Measurements from ENCODE around the gene SARS1.
A peak's percentile ranks its signal among the peaks of the same experiment; 100 is the strongest.

Gene SARS1

GRCh38 chr1:109228167-109228566 lies 14.4 kb downstream of the SARS1 start:
- no peak for DNase-seq (ENCODE audit: low spot score)

GRCh38 chr1:109229531-109230127 lies 15.9 kb downstream of the SARS1 start:
- DNase-seq (ENCODE audit: low spot score) = no peak

- no peak for DNase-seq (ENCODE audit: low spot score)
Observed at GRCh38 chr1:109231066-109231465, 17.3 kb downstream of the SARS1 start.

GRCh38 chr1:109235137-109235536 lies 21.4 kb downstream of the SARS1 start:
- no peak for DNase-seq (ENCODE audit: low spot score)

- no peak for DNase-seq (ENCODE audit: low spot score)
Observed at GRCh38 chr1:109237512-109237911, 23.8 kb downstream of the SARS1 start.

- DNase-seq (ENCODE audit: low spot score) = no peak
Observed at GRCh38 chr1:109238382-109238781, 24.7 kb downstream of the SARS1 start.

- DNase-seq (ENCODE audit: low spot score) = no peak
Observed at GRCh38 chr1:109239047-109239408, 25.3 kb downstream of the SARS1 start.

GRCh38 chr1:109239409-109240068 lies 25.8 kb downstream of the SARS1 start:
- DNase-seq (ENCODE audit: low spot score) = peak; percentile 55

- no peak for DNase-seq (ENCODE audit: low spot score)
Observed at GRCh38 chr1:109240158-109241152, 26.7 kb downstream of the SARS1 start.

- no peak for DNase-seq (ENCODE audit: low spot score)
Observed at GRCh38 chr1:109241344-109241743, 27.6 kb downstream of the SARS1 start.

GRCh38 chr1:109241841-109242345 lies 28.2 kb downstream of the SARS1 start:
- no peak for DNase-seq (ENCODE audit: low spot score)

- no peak for DNase-seq (ENCODE audit: low spot score)
Observed at GRCh38 chr1:109242387-109242786, 28.7 kb downstream of the SARS1 start.

- no peak for DNase-seq (ENCODE audit: low spot score)
Observed at GRCh38 chr1:109243221-109243620, 29.5 kb downstream of the SARS1 start.

- DNase-seq (ENCODE audit: low spot score) = no peak
Observed at GRCh38 chr1:109243860-109244552, 30.3 kb downstream of the SARS1 start.

- no peak for DNase-seq (ENCODE audit: low spot score)
Observed at GRCh38 chr1:109246141-109246551, 32.4 kb downstream of the SARS1 start.

GRCh38 chr1:109247401-109248365 lies 34.0 kb downstream of the SARS1 start:
- no peak for DNase-seq (ENCODE audit: low spot score)

- DNase-seq (ENCODE audit: low spot score) = no peak
Observed at GRCh38 chr1:109248444-109248796, 34.7 kb downstream of the SARS1 start.

GRCh38 chr1:109248797-109249629 lies 35.3 kb downstream of the SARS1 start, which contains the start of gene CELSR2:
TSS of gene CELSR2 (plus strand) at chr1:109249539. CDS start at chr1:109250080, 541 bp downstream.
- DNase-seq (ENCODE audit: low spot score) = peak; percentile 75

- DNase-seq (ENCODE audit: low spot score) = no peak
Observed at GRCh38 chr1:109249654-109250401, 36.1 kb downstream of the SARS1 start.

Measured in SW480 (cell line).